Fibroblast of lung (primary cell): ENCODE data around the gene TMEM242. TPM values are rescaled to one million over a fixed set of nuclear protein-coding genes. Genes with fewer than 3 reads are reported as not detected.
A peak's percentile ranks its signal among the peaks of the same experiment; 100 is the strongest.

Experiments
- DNase-seq, 2 donors: peaks; one replicate each; pipeline versions ENCODE4 v3.0.0 to v3.0.0-alpha.2; 2010; ENCODE audit warnings: low read depth in 2 of 2
- H2AFZ ChIP-seq: 2 replicates; pipeline ENCODE4 v1.5.1; 2012; ENCODE audit warnings: low read length, control low read depth, inconsistent platforms
- H3K27ac ChIP-seq: 2 replicates; pipeline ENCODE4 v1.5.1; 2011; ENCODE audit warnings: low read length, control low read depth; ENCODE audit not compliant: insufficient read depth
- H3K27me3 ChIP-seq: 2 replicates; pipeline ENCODE4 v1.5.1; 2011; ENCODE audit warnings: mild to moderate bottlenecking, low read length; ENCODE audit not compliant: control insufficient read depth, insufficient read depth
- H3K36me3 ChIP-seq: 2 replicates; pipeline ENCODE4 v1.5.1; 2011; ENCODE audit warnings: low read length; ENCODE audit not compliant: control insufficient read depth, insufficient read depth
- H3K4me1 ChIP-seq: 2 replicates; pipeline ENCODE4 v1.5.1; 2011; ENCODE audit warnings: low read length; ENCODE audit not compliant: control insufficient read depth, insufficient read depth; ENCODE audit errors: extremely low read depth
- H3K4me2 ChIP-seq: 2 replicates; pipeline ENCODE4 v1.5.1; 2011; ENCODE audit warnings: low read length, control low read depth; ENCODE audit not compliant: insufficient read depth; ENCODE audit errors: extremely low read depth
- H3K4me3 ChIP-seq, 4 experiments: fragments of 200-600 bp in 1 of 4; sonication (generic) in 1 of 4; replicated peaks in 1 of 4; 2 replicates each; pipeline ENCODE4 v1.5.1; 2011 to 2016; ENCODE audit warnings: low read length in 4 of 4, low read depth in 3 of 4, mild to moderate bottlenecking in 3 of 4, control low read depth in 2 of 4, inconsistent platforms in 1 of 4, mixed read lengths in 1 of 4; ENCODE audit not compliant: insufficient read depth in 1 of 4; ENCODE audit errors: control extremely low read depth in 1 of 4
- H3K79me2 ChIP-seq: 2 replicates; pipeline ENCODE4 v1.5.1; 2012; ENCODE audit warnings: mild to moderate bottlenecking, low read length, inconsistent platforms; ENCODE audit not compliant: control insufficient read depth, insufficient read depth
- H3K9ac ChIP-seq: 2 replicates; pipeline ENCODE4 v1.5.1; 2011; ENCODE audit warnings: mild to moderate bottlenecking, low read length, control low read depth; ENCODE audit not compliant: insufficient read depth
- H3K9me3 ChIP-seq: 2 replicates; pipeline ENCODE4 v1.5.1; 2012; ENCODE audit warnings: low read depth, low read length; ENCODE audit not compliant: control insufficient read depth, insufficient read depth
- H4K20me1 ChIP-seq: 2 replicates; pipeline ENCODE4 v1.5.1; 2011; ENCODE audit warnings: low read length; ENCODE audit not compliant: control insufficient read depth, insufficient read depth; ENCODE audit errors: extremely low read depth
- CTCF ChIP-seq, 2 donors: IDR thresholded peaks in 1 of 2; conservative IDR thresholded peaks in 1 of 2; 1 replicate in 1 of 2; 2 replicates in 1 of 2; pipeline ENCODE4 v1.5.1; 2011 to 2012; ENCODE audit warnings: low read length in 2 of 2, control low read depth in 1 of 2, inconsistent platforms in 1 of 2, low read depth in 1 of 2, mild to moderate bottlenecking in 1 of 2
- EZH2 ChIP-seq: IDR thresholded peaks from 2 replicates; pipeline ENCODE4 v1.5.1; 2012; ENCODE audit warnings: low read length, control low read depth, mild to moderate bottlenecking; ENCODE audit errors: missing control alignments
- polyA plus RNA-seq, 2 donors: library from polyadenylated mRNA; depleted of rRNA in 1 of 2; stranded (reverse) in 1 of 2; unstranded in 1 of 2; fragments of >200 nt; gene quantifications; 2 replicates each; pipeline ENCODE4 v1.2.1, GENCODE V29; 2011 to 2012; ENCODE audit warnings: missing spikeins in 1 of 2
- total RNA-seq: library from RNA; depleted of rRNA; stranded (reverse); fragments of >200 nt; gene quantifications from 2 replicates; pipeline ENCODE4 v1.2.1, GENCODE V29; 2014

The TMEM242 gene
- total and polyA plus RNA-seq, 2 donors (not counting 1 experiment from before 2014, with no cell fraction given) = 7.3 to 7.8 TPM

DNA sequence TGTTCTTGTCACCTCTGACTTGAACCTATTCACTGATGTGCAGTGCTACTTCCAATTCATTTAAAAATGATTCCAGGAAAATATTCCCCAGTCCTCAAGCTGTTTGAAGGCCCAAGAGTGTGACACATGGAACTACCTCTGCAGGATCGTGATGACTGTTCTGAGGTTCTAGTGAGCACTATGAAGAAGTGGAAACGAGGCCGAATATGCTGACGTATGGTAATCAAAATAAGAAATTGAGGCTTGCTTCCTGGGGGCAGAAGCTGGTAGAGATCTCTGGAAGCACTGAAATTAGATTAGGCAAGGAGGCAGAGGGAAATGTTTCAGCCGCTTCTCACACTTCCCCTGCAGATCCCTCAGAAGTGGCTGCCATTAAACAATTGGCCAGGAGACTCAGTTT lies 15.7 kb downstream of the TMEM242 start:
- H3K4me3 ChIP-seq = no peak overlapping the region
- H3K27ac ChIP-seq = no peak overlapping the region
- no peaks in the 10 kb centered on the region for H3K79me2 ChIP-seq
- no peak for DNase-seq
- H3K9ac ChIP-seq = no peak overlapping the region
- TF ChIP-seq EZH2 = no peak
- no peak overlapping the region for H3K4me2 ChIP-seq
- H4K20me1 ChIP-seq = no peaks in the 10 kb centered on the region
- H3K36me3 ChIP-seq = peaks cover 10% of the 10 kb centered on the region
- H2AFZ ChIP-seq = no peak overlapping the region
- H3K9me3 ChIP-seq = no peaks in the 10 kb centered on the region
- no peaks in the 10 kb centered on the region for H3K27me3 ChIP-seq
- peaks cover 4% of the 10 kb centered on the region for H3K4me1 ChIP-seq

DNA sequence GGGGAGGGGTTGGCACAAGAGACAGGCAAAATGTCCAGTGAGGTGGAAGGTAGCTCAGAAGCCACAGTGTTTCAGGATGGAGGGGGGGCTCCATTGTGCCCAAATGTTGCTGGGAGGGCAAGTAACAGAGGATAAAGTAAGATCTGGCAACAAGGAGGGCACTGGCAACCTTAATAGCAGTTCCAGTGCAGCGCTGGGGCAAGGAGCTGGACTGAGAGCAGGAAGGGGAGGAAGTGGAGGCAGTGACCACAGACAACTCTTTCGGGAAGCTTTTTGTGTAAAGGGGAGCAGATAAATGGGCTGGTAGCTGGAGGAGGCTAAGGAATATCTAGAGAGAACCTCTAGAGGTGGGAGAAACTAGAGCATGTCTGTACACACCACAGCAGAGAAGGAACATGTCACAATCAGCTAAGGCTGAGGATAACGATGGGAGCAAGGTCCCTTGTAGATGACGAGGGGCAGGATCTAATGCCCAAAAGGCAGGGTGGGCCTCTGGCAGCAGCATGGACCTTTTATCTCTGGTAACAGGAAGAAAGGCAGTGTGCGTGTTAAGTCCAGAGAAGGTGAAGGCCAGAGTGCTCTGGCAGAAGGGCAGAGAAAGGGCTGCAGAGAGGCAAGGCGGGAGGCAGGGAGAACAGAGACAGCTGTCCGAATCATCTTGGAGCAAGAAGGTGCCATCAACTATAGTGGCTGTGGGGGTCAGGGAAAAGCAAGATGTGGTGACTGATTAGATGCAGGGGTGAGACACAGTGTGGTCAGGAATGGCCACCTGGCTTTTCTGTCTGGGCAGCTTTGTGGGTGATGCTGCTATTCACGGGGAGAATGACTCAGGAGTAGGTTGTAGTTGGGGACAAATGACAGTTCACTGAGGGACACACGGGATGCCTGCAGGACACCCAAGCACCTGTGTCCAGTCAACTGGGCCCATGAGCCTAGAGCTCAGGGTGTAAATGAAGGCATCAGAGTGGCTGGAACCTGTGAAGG lies 17.4 kb downstream of the TMEM242 start:
- Histone ChIP-seq H3K36me3 (peaks cover 3% of the 10 kb centered on the region), H3K4me1 (peaks cover 4% of the 10 kb centered on the region), H3K27ac (no peak overlapping the region), H3K27me3 (no peaks in the 10 kb centered on the region), H3K9me3 (no peaks in the 10 kb centered on the region), H4K20me1 (no peaks in the 10 kb centered on the region), H3K4me3 (no peak overlapping the region), H2AFZ (no peak overlapping the region), H3K4me2 (no peak overlapping the region), H3K9ac (no peak overlapping the region), H3K79me2 (no peaks in the 10 kb centered on the region)
- no peak for DNase-seq
- TF ChIP-seq CTCF (conservative IDR thresholded peaks at IDR 0.05 in 1 of 2, IDR thresholded peaks at IDR 0.05 in 1 of 2; ENCODE audit: low read depth in 1 of 2, low read length in 2 of 2) (no peak), EZH2 (no peak)

GRCh38 chr6:157304899-157305663 lies 18.2 kb downstream of the TMEM242 start:
- peaks cover 4% of the 10 kb centered on the region for H3K4me1 ChIP-seq
- no peaks in the 10 kb centered on the region for H3K27me3 ChIP-seq
- DNase-seq = peak in 1 of 2 donors; percentile 57
- no peak overlapping the region for H3K9ac ChIP-seq
- H3K9me3 ChIP-seq = no peaks in the 10 kb centered on the region
- H2AFZ ChIP-seq = peak overlapping the region; percentile 10
- TF ChIP-seq CTCF (conservative IDR thresholded peaks at IDR 0.05 in 1 of 2, IDR thresholded peaks at IDR 0.05 in 1 of 2; ENCODE audit: low read depth in 1 of 2, low read length in 2 of 2) (no peak), EZH2 (no peak)
- no peak overlapping the region for H3K27ac ChIP-seq
- no peak overlapping the region for H3K4me2 ChIP-seq
- no peaks in the 10 kb centered on the region for H4K20me1 ChIP-seq
- no peaks in the 10 kb centered on the region for H3K79me2 ChIP-seq
- H3K36me3 ChIP-seq = no peaks in the 10 kb centered on the region
- H3K4me3 ChIP-seq = no peak overlapping the region
